K562 (cell line): ENCODE measurements around the gene FAM83E. TPM values are rescaled to one million over a fixed set of nuclear protein-coding genes. Genes with fewer than 3 reads are reported as not detected.
A peak's percentile ranks its signal among the peaks of the same experiment; 100 is the strongest.

Experiments used
- CBX1 ChIP-seq: sonication (generic); IDR thresholded peaks from 2 replicates; pipeline ENCODE4 v1.6.1; 2016; ENCODE audit warnings: antibody characterized with exemption, low read depth, mild to moderate bottlenecking
- CHD2 ChIP-seq: IDR thresholded peaks from 2 replicates; pipeline ENCODE4 v1.6.1; 2011; ENCODE audit warnings: low read depth, low read length
- COPS2 ChIP-seq: fragments of 450-650 bp; conservative IDR thresholded peaks from 2 replicates; pipeline ENCODE4 v1.6.1; 2016; ENCODE audit warnings: mild to moderate bottlenecking, moderate library complexity
- GABPB1 ChIP-seq: sonication (generic); formaldehyde crosslinking; IDR thresholded peaks from 2 replicates; pipeline ENCODE4 v1.8.0; 2022; ENCODE audit warnings: mild to moderate bottlenecking, missing genetic modification reagents
- JUND ChIP-seq, 2 experiments: IDR thresholded peaks; 2 replicates in 1 of 2; 3 replicates in 1 of 2; pipeline ENCODE4 v1.6.1; 2011; ENCODE audit warnings: borderline replicate concordance in 2 of 2, low read depth in 2 of 2, low read length in 2 of 2, improper control_type of control experiment in 1 of 2, missing biosample characterization in 1 of 2, missing genetic modification characterization in 1 of 2, missing genetic modification reagents in 1 of 2
- PRMT5 ChIP-seq: sonication (generic); formaldehyde crosslinking; IDR thresholded peaks from 2 replicates; pipeline ENCODE4 v1.5.0; 2020; ENCODE audit warnings: missing genetic modification reagents
- SIN3A ChIP-seq, 2 experiments: fragments of 150-350 bp in 1 of 2; IDR thresholded peaks; 2 replicates each; pipeline ENCODE4 v1.6.1; 2011 to 2016; ENCODE audit warnings: borderline replicate concordance in 2 of 2, low read depth in 2 of 2, low read length in 2 of 2, mild to moderate bottlenecking in 2 of 2, moderate library complexity in 2 of 2; ENCODE audit not compliant: control insufficient read depth in 1 of 2
- SP2 ChIP-seq: IDR thresholded peaks from 2 replicates; pipeline ENCODE4 v1.6.1; 2011; ENCODE audit warnings: mild to moderate bottlenecking, low read depth, low read length, moderate library complexity; ENCODE audit not compliant: poor library complexity, severe bottlenecking; ENCODE audit errors: extremely low read depth
- TCF7 ChIP-seq: sonication (generic); IDR thresholded peaks from 2 replicates; pipeline ENCODE4 v1.6.1; 2016; ENCODE audit warnings: antibody characterized with exemption, borderline replicate concordance
- ZNF253 ChIP-seq: fragments of 250-450 bp; sonication (Bioruptor Pico); conservative IDR thresholded peaks from 2 replicates; pipeline ENCODE4 v1.6.1; 2021; ENCODE audit warnings: mild to moderate bottlenecking
- ZNF436 ChIP-seq: fragments of 250-450, 450-650 bp; sonication (Bioruptor Pico); formaldehyde crosslinking; IDR thresholded peaks from 2 replicates; pipeline ENCODE4 v1.7.0; 2020; ENCODE audit warnings: mild to moderate bottlenecking
- ZNF644 ChIP-seq: fragments of 200-800 bp; sonication (Bioruptor generic); IDR thresholded peaks from 2 replicates; pipeline ENCODE4 v1.6.1; 2016; ENCODE audit warnings: low read depth, missing genetic modification characterization, missing compliant biosample characterization
- polyA plus RNA-seq, 8 experiments: library from polyadenylated mRNA; depleted of rRNA in 4 of 8; stranded (reverse) in 5 of 8; unstranded in 3 of 8; fragments of >200 nt; fragmentation: Nextera tagmentation in 2 of 8; fragmentation: Illumina TruSeq in 1 of 8; extraction: Ambion mirVana in 2 of 8; extraction: Trizol in 1 of 8; gene quantifications; 2 replicates each; pipeline versions ENCODE4 v1.2.1 to v1.2.3, GENCODE V29; 2011 to 2014; ENCODE audit warnings: inconsistent platforms in 1 of 8, missing spikeins in 1 of 8
- total RNA-seq, 7 experiments: library from RNA; depleted of rRNA in 6 of 7; stranded (reverse); fragments of >200 nt in 6 of 7; fragmentation: Illumina TruSeq in 2 of 7; extraction: Trizol in 2 of 7; gene quantifications; 2 replicates each; pipeline versions ENCODE4 v1.2.1 to v1.2.3, GENCODE V29; 2011 to 2021; ENCODE audit warnings: low replicate concordance in 1 of 7
- TF ChIP-seq, protein P1 (sequence below): sonication (generic); formaldehyde crosslinking; IDR thresholded peaks from 2 replicates; pipeline ENCODE4 v1.8.1; 2023; ENCODE audit warnings: mild to moderate bottlenecking, missing genetic modification reagents
- TF ChIP-seq, protein P2 (sequence below): fragments of 200-800 bp; sonication (Bioruptor generic); IDR thresholded peaks from 2 replicates; pipeline ENCODE4 v1.6.1; 2017; ENCODE audit warnings: missing genetic modification characterization, missing compliant biosample characterization
- TF ChIP-seq, protein P3 (sequence below): fragments of 450-650 bp; formaldehyde crosslinking; IDR thresholded peaks from 2 replicates; pipeline ENCODE4 v1.4.0; 2020; ENCODE audit warnings: mild to moderate bottlenecking, mixed read lengths
- TF ChIP-seq, protein P4 (sequence below): fragments of 450-650 bp; IDR thresholded peaks from 2 replicates; pipeline ENCODE4 v1.6.1; 2018; ENCODE audit not compliant: partially characterized antibody

The FAM83E gene
- total and polyA plus RNA-seq, 9 of the 15 experiments (the other 6 are each of a cell fraction or from before 2014, with no cell fraction given): 0.15 to 0.87 (median 0.29) TPM; not detected in 4

DNA sequence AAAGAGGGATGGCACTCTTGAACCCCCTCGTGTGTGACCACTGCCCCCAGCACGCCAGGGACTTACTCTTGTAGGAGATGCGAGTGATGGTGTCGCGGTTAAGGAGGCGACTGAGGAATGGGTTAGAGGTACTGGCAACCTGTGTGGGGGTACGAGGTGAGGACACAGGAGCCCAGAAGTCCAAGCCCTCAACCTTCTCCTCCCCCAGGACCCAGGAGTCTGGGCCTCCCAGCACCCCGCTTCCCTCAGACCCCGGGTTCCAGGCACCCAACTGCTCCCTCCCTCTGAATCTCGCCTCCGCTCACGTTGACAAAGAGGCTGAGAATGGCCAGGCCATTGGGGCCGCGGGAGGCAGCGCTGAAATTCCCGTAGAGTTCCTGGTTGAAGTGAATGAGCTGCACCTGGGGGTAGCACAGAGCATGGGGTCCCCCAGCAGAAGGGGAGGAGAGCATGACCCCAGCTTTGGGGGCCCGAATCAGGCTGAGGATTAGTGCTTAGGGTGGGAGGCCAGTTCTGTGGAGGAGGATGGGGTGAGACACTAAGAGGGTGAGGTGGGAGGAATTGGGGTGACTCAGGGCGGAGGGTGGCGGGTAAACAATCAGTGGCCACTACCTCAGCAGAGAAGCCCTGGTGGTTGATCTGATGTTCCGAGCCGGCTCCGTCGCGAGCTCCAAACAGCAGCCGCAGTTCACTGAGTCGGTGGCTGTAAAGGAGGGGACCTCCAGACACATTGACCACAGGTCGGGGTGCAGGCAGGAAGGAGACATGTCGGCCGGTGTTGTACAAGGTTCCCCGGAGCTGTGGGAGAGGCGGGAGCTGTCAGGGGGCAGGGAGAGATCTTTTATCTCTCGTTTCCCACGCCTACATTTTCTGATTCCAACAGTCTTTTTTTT, 24.9 kb upstream of the FAM83E start (continued):
- TF ChIP-seq SP2: no peak
- no peak for TF ChIP-seq ZNF436 (CRISPR knock-in tag)
- TF ChIP-seq CHD2: no peak
- peak; percentile 61; the same call in 1 of the 2 replicates for TF ChIP-seq GABPB1 (CRISPR knock-in tag)
- TF ChIP-seq TCF7: no peak
- TF ChIP-seq, protein P1, sequence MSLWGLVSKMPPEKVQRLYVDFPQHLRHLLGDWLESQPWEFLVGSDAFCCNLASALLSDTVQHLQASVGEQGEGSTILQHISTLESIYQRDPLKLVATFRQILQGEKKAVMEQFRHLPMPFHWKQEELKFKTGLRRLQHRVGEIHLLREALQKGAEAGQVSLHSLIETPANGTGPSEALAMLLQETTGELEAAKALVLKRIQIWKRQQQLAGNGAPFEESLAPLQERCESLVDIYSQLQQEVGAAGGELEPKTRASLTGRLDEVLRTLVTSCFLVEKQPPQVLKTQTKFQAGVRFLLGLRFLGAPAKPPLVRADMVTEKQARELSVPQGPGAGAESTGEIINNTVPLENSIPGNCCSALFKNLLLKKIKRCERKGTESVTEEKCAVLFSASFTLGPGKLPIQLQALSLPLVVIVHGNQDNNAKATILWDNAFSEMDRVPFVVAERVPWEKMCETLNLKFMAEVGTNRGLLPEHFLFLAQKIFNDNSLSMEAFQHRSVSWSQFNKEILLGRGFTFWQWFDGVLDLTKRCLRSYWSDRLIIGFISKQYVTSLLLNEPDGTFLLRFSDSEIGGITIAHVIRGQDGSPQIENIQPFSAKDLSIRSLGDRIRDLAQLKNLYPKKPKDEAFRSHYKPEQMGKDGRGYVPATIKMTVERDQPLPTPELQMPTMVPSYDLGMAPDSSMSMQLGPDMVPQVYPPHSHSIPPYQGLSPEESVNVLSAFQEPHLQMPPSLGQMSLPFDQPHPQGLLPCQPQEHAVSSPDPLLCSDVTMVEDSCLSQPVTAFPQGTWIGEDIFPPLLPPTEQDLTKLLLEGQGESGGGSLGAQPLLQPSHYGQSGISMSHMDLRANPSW (CRISPR knock-in tag): no peak
- TF ChIP-seq, protein P2, sequence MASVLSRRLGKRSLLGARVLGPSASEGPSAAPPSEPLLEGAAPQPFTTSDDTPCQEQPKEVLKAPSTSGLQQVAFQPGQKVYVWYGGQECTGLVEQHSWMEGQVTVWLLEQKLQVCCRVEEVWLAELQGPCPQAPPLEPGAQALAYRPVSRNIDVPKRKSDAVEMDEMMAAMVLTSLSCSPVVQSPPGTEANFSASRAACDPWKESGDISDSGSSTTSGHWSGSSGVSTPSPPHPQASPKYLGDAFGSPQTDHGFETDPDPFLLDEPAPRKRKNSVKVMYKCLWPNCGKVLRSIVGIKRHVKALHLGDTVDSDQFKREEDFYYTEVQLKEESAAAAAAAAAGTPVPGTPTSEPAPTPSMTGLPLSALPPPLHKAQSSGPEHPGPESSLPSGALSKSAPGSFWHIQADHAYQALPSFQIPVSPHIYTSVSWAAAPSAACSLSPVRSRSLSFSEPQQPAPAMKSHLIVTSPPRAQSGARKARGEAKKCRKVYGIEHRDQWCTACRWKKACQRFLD (CRISPR knock-in tag): 0 out of 2 replicates have a peak, but pooled peaks have one; percentile 38
- TF ChIP-seq, protein P3, sequence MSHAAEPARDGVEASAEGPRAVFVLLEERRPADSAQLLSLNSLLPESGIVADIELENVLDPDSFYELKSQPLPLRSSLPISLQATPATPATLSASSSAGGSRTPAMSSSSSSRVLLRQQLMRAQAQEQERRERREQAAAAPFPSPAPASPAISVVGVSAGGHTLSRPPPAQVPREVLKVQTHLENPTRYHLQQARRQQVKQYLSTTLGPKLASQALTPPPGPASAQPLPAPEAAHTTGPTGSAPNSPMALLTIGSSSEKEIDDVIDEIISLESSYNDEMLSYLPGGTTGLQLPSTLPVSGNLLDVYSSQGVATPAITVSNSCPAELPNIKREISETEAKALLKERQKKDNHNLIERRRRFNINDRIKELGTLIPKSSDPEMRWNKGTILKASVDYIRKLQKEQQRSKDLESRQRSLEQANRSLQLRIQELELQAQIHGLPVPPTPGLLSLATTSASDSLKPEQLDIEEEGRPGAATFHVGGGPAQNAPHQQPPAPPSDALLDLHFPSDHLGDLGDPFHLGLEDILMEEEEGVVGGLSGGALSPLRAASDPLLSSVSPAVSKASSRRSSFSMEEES: no peak
- 0 out of 2 replicates have a peak, but pooled peaks have one; percentile 28 for TF ChIP-seq CBX1
- no peak for TF ChIP-seq COPS2
- TF ChIP-seq PRMT5: no peak
- no peak for TF ChIP-seq JUND (IDR thresholded peaks at IDR 0.05; ENCODE audit: borderline replicate concordance, low read depth, low read length)
- TF ChIP-seq JUND (tag; IDR thresholded peaks at IDR 0.05; ENCODE audit: borderline replicate concordance, low read depth, low read length): peak; percentile 10; the same call in 1 of the 3 replicates
- TF ChIP-seq ZNF253 (CRISPR knock-in tag): no peak
- TF ChIP-seq ZNF644 (tag): no peak
- TF ChIP-seq SIN3A (IDR thresholded peaks at IDR 0.05; ENCODE audit: borderline replicate concordance in 2 of 2, control insufficient read depth in 1 of 2, low read depth in 2 of 2, low read length in 2 of 2): no peak
- TF ChIP-seq, protein P4, sequence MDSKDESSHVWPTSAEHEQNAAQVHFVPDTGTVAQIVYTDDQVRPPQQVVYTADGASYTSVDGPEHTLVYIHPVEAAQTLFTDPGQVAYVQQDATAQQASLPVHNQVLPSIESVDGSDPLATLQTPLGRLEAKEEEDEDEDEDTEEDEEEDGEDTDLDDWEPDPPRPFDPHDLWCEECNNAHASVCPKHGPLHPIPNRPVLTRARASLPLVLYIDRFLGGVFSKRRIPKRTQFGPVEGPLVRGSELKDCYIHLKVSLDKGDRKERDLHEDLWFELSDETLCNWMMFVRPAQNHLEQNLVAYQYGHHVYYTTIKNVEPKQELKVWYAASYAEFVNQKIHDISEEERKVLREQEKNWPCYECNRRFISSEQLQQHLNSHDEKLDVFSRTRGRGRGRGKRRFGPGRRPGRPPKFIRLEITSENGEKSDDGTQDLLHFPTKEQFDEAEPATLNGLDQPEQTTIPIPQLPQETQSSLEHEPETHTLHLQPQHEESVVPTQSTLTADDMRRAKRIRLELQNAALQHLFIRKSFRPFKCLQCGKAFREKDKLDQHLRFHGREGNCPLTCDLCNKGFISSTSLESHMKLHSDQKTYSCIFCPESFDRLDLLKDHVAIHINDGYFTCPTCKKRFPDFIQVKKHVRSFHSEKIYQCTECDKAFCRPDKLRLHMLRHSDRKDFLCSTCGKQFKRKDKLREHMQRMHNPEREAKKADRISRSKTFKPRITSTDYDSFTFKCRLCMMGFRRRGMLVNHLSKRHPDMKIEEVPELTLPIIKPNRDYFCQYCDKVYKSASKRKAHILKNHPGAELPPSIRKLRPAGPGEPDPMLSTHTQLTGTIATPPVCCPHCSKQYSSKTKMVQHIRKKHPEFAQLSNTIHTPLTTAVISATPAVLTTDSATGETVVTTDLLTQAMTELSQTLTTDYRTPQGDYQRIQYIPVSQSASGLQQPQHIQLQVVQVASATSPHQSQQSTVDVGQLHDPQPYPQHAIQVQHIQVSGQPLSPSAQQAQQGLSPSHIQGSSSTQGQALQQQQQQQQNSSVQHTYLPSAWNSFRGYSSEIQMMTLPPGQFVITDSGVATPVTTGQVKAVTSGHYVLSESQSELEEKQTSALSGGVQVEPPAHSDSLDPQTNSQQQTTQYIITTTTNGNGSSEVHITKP: peak; percentile 65
